Liver (tissue), 9 donors: ENCODE results near the gene ICAM1. TPM values are rescaled to one million over a fixed set of nuclear protein-coding genes. Genes with fewer than 3 reads are reported as not detected.
"Not testable (repeated sequence)": the region's sequence is repeated elsewhere in the genome, so short reads cannot be mapped to it uniquely, and the experiment has no call there.

Source experiments
- DNase-seq: peaks from one replicate; pipeline ENCODE4 v3.0.0-alpha.2; 2017; ENCODE audit warnings: low spot score
- H3K27ac ChIP-seq, 2 donors: one replicate each; pipeline ENCODE4 v1.7.0; 2013; ENCODE audit warnings: inconsistent platforms in 2 of 2, low read length in 2 of 2, control low read depth in 1 of 2, low read depth in 1 of 2, mild to moderate bottlenecking in 1 of 2
- H3K27me3 ChIP-seq, 4 donors: one replicate each; pipeline versions ENCODE4 v1.6.1 to v1.7.0; 2013; ENCODE audit warnings: low read length in 3 of 4, inconsistent platforms in 1 of 4, mild to moderate bottlenecking in 1 of 4, moderate library complexity in 1 of 4; ENCODE audit not compliant: control insufficient read depth in 4 of 4, insufficient read depth in 4 of 4
- H3K36me3 ChIP-seq, 4 donors: one replicate each; pipeline versions ENCODE4 v1.6.1 to v1.7.0; 2013; ENCODE audit warnings: low read length in 3 of 4, mild to moderate bottlenecking in 3 of 4, low read depth in 1 of 4, moderate library complexity in 1 of 4; ENCODE audit not compliant: control insufficient read depth in 4 of 4, insufficient read depth in 3 of 4
- H3K4me1 ChIP-seq, 4 donors: one replicate each; pipeline versions ENCODE4 v1.6.1 to v1.7.0; 2013; ENCODE audit warnings: low read length in 3 of 4, mild to moderate bottlenecking in 3 of 4, moderate library complexity in 1 of 4; ENCODE audit not compliant: control insufficient read depth in 4 of 4, insufficient read depth in 4 of 4
- H3K4me3 ChIP-seq, 3 donors: one replicate each; pipeline versions ENCODE4 v1.6.1 to v1.7.0; 2013; ENCODE audit warnings: low read length in 3 of 3, control low read depth in 1 of 3, low read depth in 1 of 3, mild to moderate bottlenecking in 1 of 3
- H3K9ac ChIP-seq, 2 donors: one replicate each; pipeline ENCODE4 v1.7.0; 2013; ENCODE audit warnings: low read length in 2 of 2, mild to moderate bottlenecking in 2 of 2, moderate library complexity in 2 of 2, control low read depth in 1 of 2, low read depth in 1 of 2
- H3K9me3 ChIP-seq, 4 donors: one replicate each; pipeline versions ENCODE4 v1.6.1 to v1.7.0; 2013; ENCODE audit warnings: low read length in 3 of 4; ENCODE audit not compliant: control insufficient read depth in 4 of 4
- EGR1 ChIP-seq, 2 donors: IDR thresholded peaks; 2 replicates each; pipeline ENCODE4 v1.6.1; 2016 to 2018; ENCODE audit warnings: antibody characterized with exemption in 2 of 2, low read depth in 2 of 2
- FOXA1 ChIP-seq: IDR thresholded peaks from 2 replicates; pipeline ENCODE4 v1.6.1; 2016; ENCODE audit warnings: antibody characterized with exemption
- FOXA2 ChIP-seq: IDR thresholded peaks from 2 replicates; pipeline ENCODE4 v1.6.1; 2016; ENCODE audit warnings: antibody characterized with exemption
- GABPA ChIP-seq, 2 donors: IDR thresholded peaks in 1 of 2; conservative IDR thresholded peaks in 1 of 2; 2 replicates each; pipeline ENCODE4 v1.6.1; 2016; ENCODE audit warnings: antibody characterized with exemption in 2 of 2, mild to moderate bottlenecking in 1 of 2, moderate library complexity in 1 of 2
- HNF4A ChIP-seq, 2 donors: conservative IDR thresholded peaks; 2 replicates each; pipeline ENCODE4 v1.6.1; 2016; ENCODE audit warnings: antibody characterized with exemption in 2 of 2, mild to moderate bottlenecking in 2 of 2
- NR2F2 ChIP-seq: IDR thresholded peaks from 2 replicates; pipeline ENCODE4 v1.6.1; 2016; ENCODE audit warnings: antibody characterized with exemption
- RXRA ChIP-seq, 2 donors: IDR thresholded peaks; 2 replicates each; pipeline ENCODE4 v1.6.1; 2017 to 2018; ENCODE audit warnings: antibody characterized with exemption in 2 of 2, mild to moderate bottlenecking in 1 of 2
- SP1 ChIP-seq: IDR thresholded peaks from 2 replicates; pipeline ENCODE4 v1.6.1; 2018; ENCODE audit warnings: antibody characterized with exemption, mild to moderate bottlenecking
- TAF1 ChIP-seq: conservative IDR thresholded peaks from 2 replicates; pipeline ENCODE4 v1.6.1; 2016; ENCODE audit warnings: antibody characterized with exemption, mild to moderate bottlenecking
- YY1 ChIP-seq: IDR thresholded peaks from 2 replicates; pipeline ENCODE4 v1.6.1; 2016; ENCODE audit warnings: antibody characterized with exemption, mild to moderate bottlenecking
- WGBS: extraction: QIAGEN DNeasy Blood & Tissue Kit; methylation state at CpG from one replicate; pipeline ENCODE4 v1.1.7; 2013; 5-methylcytosine and 5-hydroxymethylcytosine counted together
- polyA plus RNA-seq, 2 donors: library from polyadenylated mRNA; stranded (reverse) in 1 of 2; unstranded in 1 of 2; fragments of 200-250 nt in 1 of 2; fragments of >200 nt in 1 of 2; fragmentation: Nextera tagmentation in 1 of 2; extraction: Ambion mirVana in 1 of 2; gene quantifications; one replicate each; pipeline versions ENCODE4 v1.2.1 to v1.2.3, GENCODE V29; 2013 to 2015
- total RNA-seq, 2 donors: library from RNA; depleted of rRNA; stranded (reverse); fragments of >200 nt; gene quantifications; one replicate each; pipeline ENCODE4 v1.2.3, GENCODE V29; 2014
- TF ChIP-seq, protein P1 (sequence below): IDR thresholded peaks from 2 replicates; pipeline ENCODE4 v1.6.1; 2016; ENCODE audit warnings: antibody characterized with exemption, mild to moderate bottlenecking
- TF ChIP-seq, protein P2 (sequence below): fragments of 150-350 bp; IDR thresholded peaks from 2 replicates; pipeline ENCODE4 v1.5.1; 2017; ENCODE audit warnings: improper control_type of control experiment, low read depth, low read length; ENCODE audit not compliant: missing input control
- TF ChIP-seq, protein P3 (sequence below): IDR thresholded peaks from 2 replicates; pipeline ENCODE4 v1.6.1; 2016; ENCODE audit warnings: antibody characterized with exemption
- donor health status: healthy.
- donor health status: healthy.
- donor health status: healthy.
- donor health status: healthy.
- donor health status: healthy.

ICAM1 gene
- total and polyA plus RNA-seq, 4 donors = 7.8 to 26.3 (median 19.8) TPM

DNA sequence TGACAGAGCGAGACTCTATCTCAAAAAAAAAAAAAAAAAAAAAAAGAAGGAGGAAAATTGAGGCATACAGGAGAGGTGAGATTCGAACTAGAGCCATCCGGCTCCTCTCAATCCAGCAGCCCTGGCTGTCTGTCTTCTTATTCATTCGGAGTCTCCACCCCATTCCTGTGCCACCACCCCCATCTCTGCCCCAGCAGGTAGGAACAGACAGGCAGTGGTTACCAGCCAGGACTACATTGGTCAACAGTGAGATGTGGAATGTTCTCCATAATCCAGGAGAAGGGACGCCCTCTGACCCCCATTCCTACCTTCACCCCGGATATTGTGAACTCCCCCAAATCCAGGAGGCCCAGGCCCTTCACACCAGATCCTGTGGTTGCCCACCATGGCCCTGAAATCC is 33.2 kb upstream of the ICAM1 start:
- DNase-seq = no peak
- H3K36me3 ChIP-seq = no peaks in the 10 kb centered on the region
- H3K27ac ChIP-seq = peak overlapping the region; percentile 66 to 85
- 84% methylated on average over 6 of the region's 6 CpGs for WGBS
- H3K4me1 ChIP-seq = peaks cover 4 to 23% (median 12%) of the 10 kb centered on the region in 4 donors
- TF ChIP-seq EGR1 (IDR thresholded peaks at IDR 0.05; ENCODE audit: low read depth in 2 of 2) (no peak), FOXA2 (no peak), GABPA (IDR thresholded peaks at IDR 0.05 in 1 of 2, conservative IDR thresholded peaks at IDR 0.05 in 1 of 2) (no peak), FOXA1 (no peak), TAF1 (no peak)
- TF ChIP-seq, protein P1, sequence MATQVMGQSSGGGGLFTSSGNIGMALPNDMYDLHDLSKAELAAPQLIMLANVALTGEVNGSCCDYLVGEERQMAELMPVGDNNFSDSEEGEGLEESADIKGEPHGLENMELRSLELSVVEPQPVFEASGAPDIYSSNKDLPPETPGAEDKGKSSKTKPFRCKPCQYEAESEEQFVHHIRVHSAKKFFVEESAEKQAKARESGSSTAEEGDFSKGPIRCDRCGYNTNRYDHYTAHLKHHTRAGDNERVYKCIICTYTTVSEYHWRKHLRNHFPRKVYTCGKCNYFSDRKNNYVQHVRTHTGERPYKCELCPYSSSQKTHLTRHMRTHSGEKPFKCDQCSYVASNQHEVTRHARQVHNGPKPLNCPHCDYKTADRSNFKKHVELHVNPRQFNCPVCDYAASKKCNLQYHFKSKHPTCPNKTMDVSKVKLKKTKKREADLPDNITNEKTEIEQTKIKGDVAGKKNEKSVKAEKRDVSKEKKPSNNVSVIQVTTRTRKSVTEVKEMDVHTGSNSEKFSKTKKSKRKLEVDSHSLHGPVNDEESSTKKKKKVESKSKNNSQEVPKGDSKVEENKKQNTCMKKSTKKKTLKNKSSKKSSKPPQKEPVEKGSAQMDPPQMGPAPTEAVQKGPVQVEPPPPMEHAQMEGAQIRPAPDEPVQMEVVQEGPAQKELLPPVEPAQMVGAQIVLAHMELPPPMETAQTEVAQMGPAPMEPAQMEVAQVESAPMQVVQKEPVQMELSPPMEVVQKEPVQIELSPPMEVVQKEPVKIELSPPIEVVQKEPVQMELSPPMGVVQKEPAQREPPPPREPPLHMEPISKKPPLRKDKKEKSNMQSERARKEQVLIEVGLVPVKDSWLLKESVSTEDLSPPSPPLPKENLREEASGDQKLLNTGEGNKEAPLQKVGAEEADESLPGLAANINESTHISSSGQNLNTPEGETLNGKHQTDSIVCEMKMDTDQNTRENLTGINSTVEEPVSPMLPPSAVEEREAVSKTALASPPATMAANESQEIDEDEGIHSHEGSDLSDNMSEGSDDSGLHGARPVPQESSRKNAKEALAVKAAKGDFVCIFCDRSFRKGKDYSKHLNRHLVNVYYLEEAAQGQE = no peak
- TF ChIP-seq, protein P2, sequence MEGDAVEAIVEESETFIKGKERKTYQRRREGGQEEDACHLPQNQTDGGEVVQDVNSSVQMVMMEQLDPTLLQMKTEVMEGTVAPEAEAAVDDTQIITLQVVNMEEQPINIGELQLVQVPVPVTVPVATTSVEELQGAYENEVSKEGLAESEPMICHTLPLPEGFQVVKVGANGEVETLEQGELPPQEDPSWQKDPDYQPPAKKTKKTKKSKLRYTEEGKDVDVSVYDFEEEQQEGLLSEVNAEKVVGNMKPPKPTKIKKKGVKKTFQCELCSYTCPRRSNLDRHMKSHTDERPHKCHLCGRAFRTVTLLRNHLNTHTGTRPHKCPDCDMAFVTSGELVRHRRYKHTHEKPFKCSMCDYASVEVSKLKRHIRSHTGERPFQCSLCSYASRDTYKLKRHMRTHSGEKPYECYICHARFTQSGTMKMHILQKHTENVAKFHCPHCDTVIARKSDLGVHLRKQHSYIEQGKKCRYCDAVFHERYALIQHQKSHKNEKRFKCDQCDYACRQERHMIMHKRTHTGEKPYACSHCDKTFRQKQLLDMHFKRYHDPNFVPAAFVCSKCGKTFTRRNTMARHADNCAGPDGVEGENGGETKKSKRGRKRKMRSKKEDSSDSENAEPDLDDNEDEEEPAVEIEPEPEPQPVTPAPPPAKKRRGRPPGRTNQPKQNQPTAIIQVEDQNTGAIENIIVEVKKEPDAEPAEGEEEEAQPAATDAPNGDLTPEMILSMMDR = no peak
- no peak overlapping the region for H3K9ac ChIP-seq
- no peaks in the 10 kb centered on the region for H3K27me3 ChIP-seq
- H3K9me3 ChIP-seq = no peaks in the 10 kb centered on the region
- no peak overlapping the region for H3K4me3 ChIP-seq

DNA sequence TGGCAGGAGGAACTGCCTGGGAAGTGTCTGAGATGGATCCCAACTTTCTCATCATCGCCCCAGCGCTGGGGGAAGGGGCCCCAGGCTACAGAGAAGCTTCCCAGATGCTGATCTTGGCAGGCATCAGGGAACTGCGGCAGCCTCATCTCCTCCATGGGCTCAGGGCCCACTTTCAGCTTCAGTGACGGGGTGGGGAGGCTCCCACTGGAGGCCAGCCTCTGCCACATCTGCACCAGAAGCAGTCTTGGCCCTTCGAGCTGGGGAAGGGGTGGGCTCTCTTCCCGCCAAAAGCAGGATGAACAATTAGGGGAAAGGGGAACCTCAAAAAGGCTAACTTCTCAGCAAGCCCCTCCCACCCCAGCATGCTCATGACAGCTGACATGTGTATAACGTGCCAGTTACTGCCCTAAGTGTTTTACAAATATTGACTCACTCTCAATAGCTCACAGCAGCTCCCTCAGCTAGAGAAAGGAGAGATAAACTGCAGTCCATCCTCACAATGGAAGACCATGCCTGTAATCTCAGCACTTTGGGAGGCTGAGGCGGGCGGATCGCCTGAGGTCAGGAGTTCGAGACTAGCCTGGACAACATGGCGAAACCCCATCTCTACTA is 32.6 kb upstream of the ICAM1 start:
- peak; percentile 14 to 74 for TF ChIP-seq RXRA (IDR thresholded peaks at IDR 0.05)
- TF ChIP-seq, protein P1 = peak; percentile 36
- peak; percentile 56 for TF ChIP-seq YY1
- no peak for TF ChIP-seq NR2F2
- TF ChIP-seq HNF4A (conservative IDR thresholded peaks at IDR 0.05) = peak; percentile 19 to 44
- no peak for TF ChIP-seq FOXA1
- TF ChIP-seq SP1 = peak; percentile 51
- no peak for TF ChIP-seq EGR1 (IDR thresholded peaks at IDR 0.05; ENCODE audit: low read depth in 2 of 2)
- TF ChIP-seq TAF1 = no peak
- TF ChIP-seq, protein P3, sequence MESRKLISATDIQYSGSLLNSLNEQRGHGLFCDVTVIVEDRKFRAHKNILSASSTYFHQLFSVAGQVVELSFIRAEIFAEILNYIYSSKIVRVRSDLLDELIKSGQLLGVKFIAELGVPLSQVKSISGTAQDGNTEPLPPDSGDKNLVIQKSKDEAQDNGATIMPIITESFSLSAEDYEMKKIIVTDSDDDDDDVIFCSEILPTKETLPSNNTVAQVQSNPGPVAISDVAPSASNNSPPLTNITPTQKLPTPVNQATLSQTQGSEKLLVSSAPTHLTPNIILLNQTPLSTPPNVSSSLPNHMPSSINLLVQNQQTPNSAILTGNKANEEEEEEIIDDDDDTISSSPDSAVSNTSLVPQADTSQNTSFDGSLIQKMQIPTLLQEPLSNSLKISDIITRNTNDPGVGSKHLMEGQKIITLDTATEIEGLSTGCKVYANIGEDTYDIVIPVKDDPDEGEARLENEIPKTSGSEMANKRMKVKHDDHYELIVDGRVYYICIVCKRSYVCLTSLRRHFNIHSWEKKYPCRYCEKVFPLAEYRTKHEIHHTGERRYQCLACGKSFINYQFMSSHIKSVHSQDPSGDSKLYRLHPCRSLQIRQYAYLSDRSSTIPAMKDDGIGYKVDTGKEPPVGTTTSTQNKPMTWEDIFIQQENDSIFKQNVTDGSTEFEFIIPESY = no peak
- TF ChIP-seq FOXA2 = peak; percentile 41
- TF ChIP-seq GABPA (IDR thresholded peaks at IDR 0.05 in 1 of 2, conservative IDR thresholded peaks at IDR 0.05 in 1 of 2) = peak in 1 of 2 donors; percentile 27
- Histone ChIP-seq H3K36me3 (no peaks in the 10 kb centered on the region), H3K27ac (peak overlapping the region; percentile 66 to 85), H3K9ac (no peak overlapping the region), H3K9me3 (no peaks in the 10 kb centered on the region), H3K4me1 (peaks cover 4 to 25% (median 13%) of the 10 kb centered on the region in 4 donors), H3K4me3 (no peak overlapping the region), H3K27me3 (no peaks in the 10 kb centered on the region)
- DNase-seq = no peak
- WGBS = 45% methylated on average over 12 of the region's 12 CpGs

DNA sequence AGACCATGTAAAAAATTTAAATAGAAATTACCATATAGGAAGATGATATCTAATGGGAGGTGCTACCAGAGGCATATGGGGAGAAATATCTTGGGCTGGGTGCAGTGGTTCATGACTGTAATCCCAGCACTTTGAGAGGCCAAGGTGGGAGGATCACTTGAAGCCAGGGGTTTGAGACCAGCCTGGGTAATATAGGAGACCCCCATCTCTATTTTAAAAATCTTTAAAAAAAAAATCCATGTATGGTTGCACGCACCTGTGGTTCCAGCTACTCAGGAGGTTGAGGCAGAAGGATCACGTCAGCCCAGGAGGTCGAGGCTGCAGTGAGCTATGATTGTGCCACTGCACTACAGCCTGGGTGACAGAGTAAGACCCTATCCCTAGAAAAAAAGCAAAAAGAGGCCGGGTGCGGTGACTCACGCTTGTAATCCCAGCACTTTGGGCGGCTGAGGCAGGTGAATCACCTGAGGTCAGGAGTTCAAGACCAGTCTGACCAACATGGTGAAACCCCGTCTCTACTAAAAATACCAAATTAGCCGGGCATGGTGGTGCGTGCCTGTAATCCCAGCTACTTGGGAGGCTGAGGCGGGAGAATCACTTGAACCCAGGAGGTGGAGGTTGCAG is 29.0 kb upstream of the ICAM1 start:
- not testable (repeated sequence) for H3K4me3 ChIP-seq, H3K36me3 ChIP-seq, H3K9me3 ChIP-seq, H3K27ac ChIP-seq, H3K9ac ChIP-seq, H3K27me3 ChIP-seq, DNase-seq
- WGBS = 94% methylated on average over 11 of the region's 11 CpGs
- H3K4me1 ChIP-seq = peaks cover 8 to 20% (median 13%) of the 10 kb centered on the region in 4 donors
